Spinal cord (tissue), 10 donors: ENCODE results near the gene CSNK2A1. TPM values are rescaled to one million over a fixed set of nuclear protein-coding genes. Genes with fewer than 3 reads are reported as not detected.
"Not testable (repeated sequence)": the region's sequence is repeated elsewhere in the genome, so short reads cannot be mapped to it uniquely, and the experiment has no call there.

Experiments
- DNase-seq, 6 donors: peaks; one replicate each; pipeline versions ENCODE4 v3.0.0 to v3.0.0-alpha.2; 2013 to 2015; ENCODE audit warnings: low spot score in 6 of 6, low read depth in 4 of 6
- H3K27ac ChIP-seq: one replicate; pipeline ENCODE4 v1.5.1; 2013; ENCODE audit warnings: low read depth, low read length, control low read depth
- H3K27me3 ChIP-seq: one replicate; pipeline ENCODE4 v1.6.1; 2013; ENCODE audit warnings: low read length; ENCODE audit not compliant: control insufficient read depth, insufficient read depth
- H3K36me3 ChIP-seq: one replicate; pipeline ENCODE4 v1.6.1; 2013; ENCODE audit warnings: low read length; ENCODE audit not compliant: control insufficient read depth, insufficient read depth
- H3K4me1 ChIP-seq: one replicate; pipeline ENCODE4 v1.6.1; 2013; ENCODE audit warnings: low read length; ENCODE audit not compliant: control insufficient read depth, insufficient read depth
- H3K4me3 ChIP-seq: one replicate; pipeline ENCODE4 v1.5.1; 2013; ENCODE audit warnings: low read depth, low read length, control low read depth
- H3K9me3 ChIP-seq: one replicate; pipeline ENCODE4 v1.6.1; 2013; ENCODE audit warnings: low read length; ENCODE audit not compliant: control insufficient read depth, insufficient read depth
- WGBS: methylation state at CpG from one replicate; pipeline ENCODE4 v1.1.5; 2013; ENCODE audit warnings: missing lambda C conversion rate; ENCODE audit not compliant: insufficient coverage; 5-methylcytosine and 5-hydroxymethylcytosine counted together
- polyA plus RNA-seq, 2 donors: library from polyadenylated mRNA; unstranded; fragments of 120-200 nt; gene quantifications; one replicate each; pipeline ENCODE4 v1.2.1, GENCODE V29; 2013; ENCODE audit not compliant: insufficient read length in 2 of 2
- total RNA-seq, 2 donors: library from RNA; depleted of rRNA in 1 of 2; stranded (reverse); fragments of 120-200 nt in 1 of 2; fragments of >200 nt in 1 of 2; gene quantifications; one replicate each; pipeline versions ENCODE4 v1.2.3 to v1.2.4, GENCODE V29; 2013 to 2014
- donor health status: healthy.

The CSNK2A1 gene
- total and polyA plus RNA-seq, 4 donors, result 121 to 164 (median 146) TPM

DNA sequence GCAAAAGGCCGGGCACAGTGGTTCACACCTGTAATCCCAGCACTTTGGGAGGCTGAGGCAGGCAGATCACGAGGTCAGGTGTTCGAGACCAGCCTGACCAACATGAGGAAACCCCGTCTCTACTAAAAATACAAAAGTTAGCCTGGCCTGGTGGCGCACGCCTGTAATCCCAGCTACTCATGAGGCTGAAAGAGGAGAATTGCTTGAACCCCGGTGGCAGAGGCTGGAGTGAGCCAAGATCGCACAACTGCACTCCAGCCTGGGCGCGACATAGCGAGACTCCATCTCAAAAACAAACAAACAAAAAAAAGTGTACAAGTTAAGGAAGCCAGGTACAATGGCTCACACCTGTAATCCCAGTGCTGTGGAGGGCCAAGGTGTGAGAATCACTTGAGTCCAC lies 91.6 kb downstream of the CSNK2A1 start:
- not testable (repeated sequence) for H3K27ac ChIP-seq, H3K27me3 ChIP-seq, H3K9me3 ChIP-seq, DNase-seq, H3K4me3 ChIP-seq, H3K4me1 ChIP-seq
- WGBS, result 95% methylated on average over 7 of the region's 11 CpGs
- peaks cover 11% of the 10 kb centered on the region for H3K36me3 ChIP-seq

GRCh38 chr20:445514-446336 lies 97.9 kb downstream of the CSNK2A1 start:
- Histone ChIP-seq H3K27ac (no peak overlapping the region), H3K27me3 (no peaks in the 10 kb centered on the region), H3K4me1 (no peaks in the 10 kb centered on the region), H3K9me3 (no peaks in the 10 kb centered on the region), H3K4me3 (no peak overlapping the region), H3K36me3 (peaks cover 37% of the 10 kb centered on the region)
- no CpG with 5 or more reads among the region's 5 CpGs for WGBS
- peak in 1 of 6 donors; percentile 21 for DNase-seq

GRCh38 chr20:444862-445426 lies 98.6 kb downstream of the CSNK2A1 start:
- Histone ChIP-seq H3K27ac (no peak overlapping the region), H3K4me1 (no peaks in the 10 kb centered on the region), H3K4me3 (no peak overlapping the region), H3K36me3 (peaks cover 43% of the 10 kb centered on the region), H3K9me3 (no peaks in the 10 kb centered on the region), H3K27me3 (no peaks in the 10 kb centered on the region)
- no peak for DNase-seq
- 86% methylated on average over 10 of the region's 12 CpGs for WGBS

- Histone ChIP-seq H3K36me3 (peaks cover 48% of the 10 kb centered on the region), H3K4me3 (no peak overlapping the region), H3K27ac (no peak overlapping the region), H3K9me3 (no peaks in the 10 kb centered on the region), H3K4me1 (no peaks in the 10 kb centered on the region), H3K27me3 (no peaks in the 10 kb centered on the region)
- WGBS, result 85% methylated on average over 2 of the region's 3 CpGs
- DNase-seq, result no peak
Measured at GRCh38 chr20:444117-444516, 99.5 kb downstream of the CSNK2A1 start.

GRCh38 chr20:443223-443775 lies 100.3 kb downstream of the CSNK2A1 start:
- no peaks in the 10 kb centered on the region for H3K9me3 ChIP-seq
- H3K27ac ChIP-seq, result no peak overlapping the region
- no peaks in the 10 kb centered on the region for H3K27me3 ChIP-seq
- H3K4me3 ChIP-seq, result no peak overlapping the region
- H3K4me1 ChIP-seq, result no peaks in the 10 kb centered on the region
- WGBS, result no CpG with 5 or more reads among the region's 4 CpGs
- H3K36me3 ChIP-seq, result peaks cover 56% of the 10 kb centered on the region
- DNase-seq, result no peak

DNA sequence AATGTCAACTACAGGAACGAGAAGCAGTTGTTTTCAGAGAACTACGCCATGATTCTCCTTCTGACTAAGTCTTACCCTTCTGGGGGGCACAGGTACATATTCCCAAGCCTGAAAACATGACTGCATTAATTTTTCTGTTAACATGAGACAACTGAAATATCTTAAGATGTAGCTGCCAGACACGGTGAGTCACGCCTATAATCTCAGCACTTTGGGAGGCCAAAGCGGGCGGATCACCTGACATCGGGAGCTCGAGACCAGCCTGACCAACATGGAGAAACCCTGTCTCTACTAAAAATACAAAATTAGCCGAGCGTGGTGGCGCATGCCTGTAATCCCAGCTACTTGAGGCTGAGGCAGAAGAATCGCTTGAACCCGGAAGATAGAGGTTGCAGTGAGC lies 103.0 kb downstream of the CSNK2A1 start:
- H3K9me3 ChIP-seq, result no peaks in the 10 kb centered on the region
- no peak overlapping the region for H3K4me3 ChIP-seq
- H3K36me3 ChIP-seq, result peaks cover 73% of the 10 kb centered on the region
- no peaks in the 10 kb centered on the region for H3K27me3 ChIP-seq
- 99% methylated on average over 11 of the region's 13 CpGs for WGBS
- no peak overlapping the region for H3K27ac ChIP-seq
- no peaks in the 10 kb centered on the region for H3K4me1 ChIP-seq
- no peak for DNase-seq

DNA sequence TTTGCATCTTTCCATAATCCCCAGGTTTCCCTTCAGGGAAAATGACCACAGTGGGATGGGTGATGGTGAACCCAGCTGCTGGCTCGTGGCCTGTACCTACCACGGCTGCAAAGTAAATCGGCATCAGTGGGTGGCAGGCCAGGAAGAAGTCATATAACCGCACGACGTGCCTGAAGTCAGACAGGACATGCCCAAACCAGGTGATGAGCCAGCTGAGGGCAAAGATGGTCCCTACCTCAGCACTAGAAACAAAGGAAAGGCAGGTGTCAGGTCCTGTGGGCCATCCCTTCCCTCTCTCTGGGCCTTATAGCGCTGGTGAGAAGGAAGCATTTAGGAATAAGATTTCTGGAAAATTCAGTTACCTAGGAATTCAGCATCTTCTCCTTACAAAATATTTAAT lies 103.4 kb downstream of the CSNK2A1 start:
- Histone ChIP-seq H3K4me1 (no peaks in the 10 kb centered on the region), H3K27me3 (no peaks in the 10 kb centered on the region), H3K9me3 (no peaks in the 10 kb centered on the region), H3K4me3 (no peak overlapping the region), H3K27ac (no peak overlapping the region), H3K36me3 (peaks cover 76% of the 10 kb centered on the region)
- 100% methylated on average over 6 of the region's 7 CpGs for WGBS
- no peak for DNase-seq

DNA sequence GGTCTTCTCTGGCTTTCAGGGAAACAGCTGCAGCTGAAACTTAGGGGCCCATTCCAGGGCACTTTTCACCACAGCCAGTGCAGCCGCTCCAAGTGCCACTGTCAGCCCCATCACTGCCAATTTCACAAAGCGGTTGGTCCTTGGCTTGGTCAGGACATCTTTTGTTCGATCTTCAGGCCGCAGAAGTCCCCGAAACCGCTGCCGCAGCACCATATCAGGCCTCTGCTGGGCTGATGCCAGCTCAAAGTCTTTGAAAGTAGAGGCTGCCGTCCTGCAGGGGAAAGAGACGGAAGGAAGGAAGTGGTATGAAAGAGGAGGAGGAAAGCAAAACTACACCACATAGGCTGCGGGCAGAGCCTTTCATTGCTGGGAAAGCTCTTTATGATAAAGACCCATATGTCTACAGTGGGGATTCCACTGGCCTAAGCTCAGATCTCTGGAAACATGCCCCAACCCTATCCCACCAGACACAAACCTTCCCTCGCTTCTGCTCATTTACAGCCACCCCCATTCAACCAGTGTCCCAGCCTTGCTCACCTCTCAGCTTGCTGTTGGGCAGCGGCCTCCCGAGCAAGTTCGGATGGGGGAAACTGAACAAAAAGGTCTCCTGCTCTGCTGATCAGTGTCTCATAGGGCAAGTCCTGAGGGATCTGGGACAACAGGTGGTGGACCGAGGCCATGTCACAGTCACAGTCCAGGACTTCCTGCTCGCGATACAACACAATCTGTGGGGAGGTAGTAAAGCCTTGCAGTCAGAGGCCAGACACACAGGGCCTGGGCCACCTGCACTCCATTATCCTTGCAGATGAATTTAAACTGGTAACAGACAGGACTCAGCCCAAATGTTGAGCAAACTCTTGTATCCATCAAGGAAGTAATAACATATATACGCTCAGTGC lies 104.8 kb downstream of the CSNK2A1 start:
- Histone ChIP-seq H3K27me3 (no peaks in the 10 kb centered on the region), H3K9me3 (no peaks in the 10 kb centered on the region), H3K4me3 (no peak overlapping the region), H3K36me3 (peaks cover 76% of the 10 kb centered on the region), H3K4me1 (no peaks in the 10 kb centered on the region), H3K27ac (no peak overlapping the region)
- WGBS, result 89% methylated on average over 16 of the region's 18 CpGs
- DNase-seq, result no peak

DNA sequence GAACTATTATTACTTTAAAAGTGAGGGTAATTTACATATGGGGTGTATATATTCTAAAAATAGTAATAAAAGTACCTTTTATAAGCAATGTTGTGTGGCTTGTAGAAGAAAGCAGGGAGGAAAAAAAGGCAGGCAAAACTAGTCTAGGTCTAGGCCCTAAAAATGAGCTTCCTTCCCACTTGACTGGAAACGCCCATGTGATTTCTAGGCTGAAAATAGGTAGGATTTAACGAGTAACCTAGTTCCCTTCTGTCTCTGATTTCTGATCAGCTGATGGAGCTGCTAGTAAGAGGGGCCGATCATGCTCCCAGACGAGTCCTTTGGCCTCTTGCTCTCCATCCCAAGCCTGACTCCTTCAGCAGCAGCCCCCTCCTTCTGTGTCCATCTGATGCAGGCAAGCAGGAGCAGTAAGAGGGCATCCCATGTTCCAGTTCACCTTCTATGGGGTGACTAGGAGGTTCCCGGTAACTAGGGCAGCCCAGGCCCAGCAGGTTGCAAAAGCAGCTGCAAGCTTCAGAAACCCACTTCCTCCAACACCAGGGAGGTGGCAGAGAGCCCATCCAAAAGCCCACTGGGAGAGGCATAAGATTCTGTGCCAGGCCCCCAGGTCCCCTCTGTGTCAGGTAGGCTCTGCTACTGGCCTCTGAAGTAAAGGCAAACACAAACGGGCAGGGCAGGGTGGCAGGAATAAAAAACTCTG lies 105.7 kb downstream of the CSNK2A1 start:
- Histone ChIP-seq H3K27ac (no peak overlapping the region), H3K27me3 (no peaks in the 10 kb centered on the region), H3K9me3 (no peaks in the 10 kb centered on the region), H3K36me3 (peaks cover 75% of the 10 kb centered on the region), H3K4me1 (no peaks in the 10 kb centered on the region), H3K4me3 (no peak overlapping the region)
- WGBS, result 81% methylated on average over 3 of the region's 6 CpGs
- no peak for DNase-seq
